H1 (cell line): ENCODE data around the gene FAM170B. TPM values are rescaled to one million over a fixed set of nuclear protein-coding genes. Genes with fewer than 3 reads are reported as not detected.

Experiments used
- CEBPB ChIP-seq: IDR thresholded peaks from 2 replicates; pipeline ENCODE4 v1.6.1; 2012; ENCODE audit warnings: low read depth, low read length
- KDM5A ChIP-seq: fragments of 200-600 bp; IDR thresholded peaks from 2 replicates; pipeline ENCODE4 v1.7.1; 2012; ENCODE audit warnings: mild to moderate bottlenecking, low read length, inconsistent platforms, mixed read lengths
- SIRT6 ChIP-seq: IDR thresholded peaks from one replicate; pipeline ENCODE4 v1.7.1; 2012; ENCODE audit warnings: low read length, inconsistent platforms
- polyA plus RNA-seq, 7 experiments: library from polyadenylated mRNA; depleted of rRNA in 3 of 7; stranded (reverse) in 5 of 7; unstranded in 2 of 7; fragments of >200 nt in 5 of 7; fragments of 200-250 nt in 2 of 7; gene quantifications; 1 replicate in 5 of 7; 2 replicates in 1 of 7; 4 replicates in 1 of 7; pipeline versions ENCODE4 v1.2.1 to v1.2.3, GENCODE V29; 2011 to 2013; ENCODE audit warnings: missing spikeins in 2 of 7, mixed read lengths in 2 of 7
- total RNA-seq: library from RNA; stranded (reverse); fragmentation: NEBNext Ultra II Directional; extraction: Animal tissue kit (Norgen Biotek cat#: 25700); gene quantifications from 2 replicates; pipeline ENCODE4 v1.2.1, GENCODE V29; 2021
- TF ChIP-seq, protein P1 (sequence below): IDR thresholded peaks from 2 replicates; pipeline ENCODE4 v1.6.1; 2012; ENCODE audit warnings: inconsistent platforms

FAM170B gene
- total and polyA plus RNA-seq, 2 of the 8 experiments (the other 6 are each of a cell fraction or from before 2014, with no cell fraction given): not detected

- no peak for TF ChIP-seq CEBPB
- no peak for TF ChIP-seq KDM5A
- no peak for TF ChIP-seq SIRT6
- TF ChIP-seq, protein P1, sequence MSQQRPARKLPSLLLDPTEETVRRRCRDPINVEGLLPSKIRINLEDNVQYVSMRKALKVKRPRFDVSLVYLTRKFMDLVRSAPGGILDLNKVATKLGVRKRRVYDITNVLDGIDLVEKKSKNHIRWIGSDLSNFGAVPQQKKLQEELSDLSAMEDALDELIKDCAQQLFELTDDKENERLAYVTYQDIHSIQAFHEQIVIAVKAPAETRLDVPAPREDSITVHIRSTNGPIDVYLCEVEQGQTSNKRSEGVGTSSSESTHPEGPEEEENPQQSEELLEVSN: no peak
Observed at GRCh38 chr10:49123981-49124950, 9.6 kb downstream of the FAM170B start (continued).
